SHP77 (cell line): ENCODE data around the gene RPS25.
"Not testable (repeated sequence)": the region's sequence is repeated elsewhere in the genome, so short reads cannot be mapped to it uniquely, and the experiment has no call there.

Source experiments
- DNase-seq, 2 experiments: peaks; one replicate each; lab custom pipeline; 2025; lab: John Stamatoyannopoulos, UW

Gene RPS25

GRCh38 chr11:118969508-118969907, 48.6 kb downstream of the RPS25 start:
- not testable (repeated sequence) for DNase-seq
